ENCODE measurements around the gene SHB. TPM values are rescaled to one million over a fixed set of nuclear protein-coding genes. Genes with fewer than 3 reads are reported as not detected.

SHB gene
- total RNA-seq, 1 experiment from 2014 or later = 28.7 TPM

DNA sequence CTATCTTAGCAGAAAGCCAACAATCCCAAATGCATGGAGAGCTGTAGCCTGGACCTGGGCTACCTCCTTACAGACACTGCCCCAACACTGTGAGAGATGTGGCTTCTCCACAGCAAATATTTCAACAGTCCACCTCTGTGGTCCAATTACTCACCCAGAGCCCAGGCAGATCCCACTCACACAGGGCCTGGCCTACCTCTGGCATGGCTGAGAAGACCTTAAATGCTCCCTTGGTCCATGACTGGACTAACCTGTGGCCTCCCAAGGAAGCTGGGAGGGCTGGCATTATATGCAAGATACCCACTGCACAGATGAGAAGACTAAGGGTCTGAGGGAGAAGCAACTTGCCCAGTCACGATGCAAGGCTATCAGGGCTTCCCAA is 142.3 kb downstream of the SHB start:
- TF ChIP-seq SP1 (IDR thresholded peaks at IDR 0.05; ENCODE audit: low read depth) (no peak), FOSL1 (IDR thresholded peaks at IDR 0.05; ENCODE audit: low read depth) (no peak), EZH2 (IDR thresholded peaks at IDR 0.05) (no peak), SIN3A (IDR thresholded peaks at IDR 0.05; ENCODE audit: low read depth) (no peak), POLR2AphosphoS5 (IDR thresholded peaks at IDR 0.05; ENCODE audit: low read depth, low read length) (no peak), EZH2phosphoT487 (IDR thresholded peaks at IDR 0.05; ENCODE audit: borderline replicate concordance) (no peak), POLR2A (IDR thresholded peaks at IDR 0.05; ENCODE audit: borderline replicate concordance, extremely low read depth, insufficient read depth, insufficient read length) (no peak), ZFX (IDR thresholded peaks at IDR 0.05) (no peak), JUND (IDR thresholded peaks at IDR 0.05) (no peak), YY1 (IDR thresholded peaks at IDR 0.05; ENCODE audit: extremely low read depth, insufficient replicate concordance, low read depth, low read length) (no peak), ZNF274 (IDR thresholded peaks at IDR 0.05; ENCODE audit: low read depth, low read length) (no peak), CEBPB (IDR thresholded peaks at IDR 0.05; ENCODE audit: low read depth) (no peak)
- TF ChIP-seq, protein P1, sequence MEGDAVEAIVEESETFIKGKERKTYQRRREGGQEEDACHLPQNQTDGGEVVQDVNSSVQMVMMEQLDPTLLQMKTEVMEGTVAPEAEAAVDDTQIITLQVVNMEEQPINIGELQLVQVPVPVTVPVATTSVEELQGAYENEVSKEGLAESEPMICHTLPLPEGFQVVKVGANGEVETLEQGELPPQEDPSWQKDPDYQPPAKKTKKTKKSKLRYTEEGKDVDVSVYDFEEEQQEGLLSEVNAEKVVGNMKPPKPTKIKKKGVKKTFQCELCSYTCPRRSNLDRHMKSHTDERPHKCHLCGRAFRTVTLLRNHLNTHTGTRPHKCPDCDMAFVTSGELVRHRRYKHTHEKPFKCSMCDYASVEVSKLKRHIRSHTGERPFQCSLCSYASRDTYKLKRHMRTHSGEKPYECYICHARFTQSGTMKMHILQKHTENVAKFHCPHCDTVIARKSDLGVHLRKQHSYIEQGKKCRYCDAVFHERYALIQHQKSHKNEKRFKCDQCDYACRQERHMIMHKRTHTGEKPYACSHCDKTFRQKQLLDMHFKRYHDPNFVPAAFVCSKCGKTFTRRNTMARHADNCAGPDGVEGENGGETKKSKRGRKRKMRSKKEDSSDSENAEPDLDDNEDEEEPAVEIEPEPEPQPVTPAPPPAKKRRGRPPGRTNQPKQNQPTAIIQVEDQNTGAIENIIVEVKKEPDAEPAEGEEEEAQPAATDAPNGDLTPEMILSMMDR (IDR thresholded peaks at IDR 0.05 in 2 of 3, conservative IDR thresholded peaks at IDR 0.05 in 1 of 3; ENCODE audit: borderline replicate concordance in 1 of 3, insufficient read depth in 1 of 3, low read depth in 2 of 3, low read length in 2 of 3) = no peak
- TF ChIP-seq, protein P2, sequence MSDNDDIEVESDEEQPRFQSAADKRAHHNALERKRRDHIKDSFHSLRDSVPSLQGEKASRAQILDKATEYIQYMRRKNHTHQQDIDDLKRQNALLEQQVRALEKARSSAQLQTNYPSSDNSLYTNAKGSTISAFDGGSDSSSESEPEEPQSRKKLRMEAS (IDR thresholded peaks at IDR 0.05) = no peak
- TF ChIP-seq, protein P3, sequence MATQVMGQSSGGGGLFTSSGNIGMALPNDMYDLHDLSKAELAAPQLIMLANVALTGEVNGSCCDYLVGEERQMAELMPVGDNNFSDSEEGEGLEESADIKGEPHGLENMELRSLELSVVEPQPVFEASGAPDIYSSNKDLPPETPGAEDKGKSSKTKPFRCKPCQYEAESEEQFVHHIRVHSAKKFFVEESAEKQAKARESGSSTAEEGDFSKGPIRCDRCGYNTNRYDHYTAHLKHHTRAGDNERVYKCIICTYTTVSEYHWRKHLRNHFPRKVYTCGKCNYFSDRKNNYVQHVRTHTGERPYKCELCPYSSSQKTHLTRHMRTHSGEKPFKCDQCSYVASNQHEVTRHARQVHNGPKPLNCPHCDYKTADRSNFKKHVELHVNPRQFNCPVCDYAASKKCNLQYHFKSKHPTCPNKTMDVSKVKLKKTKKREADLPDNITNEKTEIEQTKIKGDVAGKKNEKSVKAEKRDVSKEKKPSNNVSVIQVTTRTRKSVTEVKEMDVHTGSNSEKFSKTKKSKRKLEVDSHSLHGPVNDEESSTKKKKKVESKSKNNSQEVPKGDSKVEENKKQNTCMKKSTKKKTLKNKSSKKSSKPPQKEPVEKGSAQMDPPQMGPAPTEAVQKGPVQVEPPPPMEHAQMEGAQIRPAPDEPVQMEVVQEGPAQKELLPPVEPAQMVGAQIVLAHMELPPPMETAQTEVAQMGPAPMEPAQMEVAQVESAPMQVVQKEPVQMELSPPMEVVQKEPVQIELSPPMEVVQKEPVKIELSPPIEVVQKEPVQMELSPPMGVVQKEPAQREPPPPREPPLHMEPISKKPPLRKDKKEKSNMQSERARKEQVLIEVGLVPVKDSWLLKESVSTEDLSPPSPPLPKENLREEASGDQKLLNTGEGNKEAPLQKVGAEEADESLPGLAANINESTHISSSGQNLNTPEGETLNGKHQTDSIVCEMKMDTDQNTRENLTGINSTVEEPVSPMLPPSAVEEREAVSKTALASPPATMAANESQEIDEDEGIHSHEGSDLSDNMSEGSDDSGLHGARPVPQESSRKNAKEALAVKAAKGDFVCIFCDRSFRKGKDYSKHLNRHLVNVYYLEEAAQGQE (IDR thresholded peaks at IDR 0.05; ENCODE audit: low read depth) = no peak
- ATAC-seq (no peak), DNase-seq (ENCODE audit: low read depth, low spot score) (no peak)
- Histone ChIP-seq H3K9ac (ENCODE audit: low read length) (no peak overlapping the region; the same call in 1 of the 2 replicates), H4K20me1 (ENCODE audit: insufficient read depth) (no peaks in the 10 kb centered on the region), H3K4me1 (ENCODE audit: control insufficient read depth in 1 of 2, insufficient read depth in 2 of 2, low read length in 2 of 2) (peaks cover 46 to 62% of the 10 kb centered on the region in 2 experiments), H3K27ac (ENCODE audit: low read depth, low read length) (peak overlapping the region; percentile 13; the same call in 1 of the 2 replicates), H3K9me3 (ENCODE audit: control insufficient read depth in 1 of 2, insufficient read depth in 1 of 2, low read depth in 1 of 2, low read length in 2 of 2) (no peaks in the 10 kb centered on the region), H3K36me3 (ENCODE audit: control insufficient read depth in 1 of 2, insufficient read depth in 2 of 2, low read length in 2 of 2) (no peaks in the 10 kb centered on the region), H3K27me3 (ENCODE audit: insufficient read depth, low read length) (no peaks in the 10 kb centered on the region), H3K9me2 (ENCODE audit: insufficient read depth) (no peaks in the 10 kb centered on the region), H3K4me2 (ENCODE audit: low read length) (peak overlapping the region; percentile 78), H3K79me2 (ENCODE audit: insufficient read depth, low read length) (peaks cover 11% of the 10 kb centered on the region; the same call in 1 of the 2 replicates), H2AFZ (ENCODE audit: low read depth, low read length, poor library complexity, severe bottlenecking) (no peak overlapping the region), H3K4me3 (replicated peaks in 1 of 2; ENCODE audit: low read depth in 1 of 2, low read length in 2 of 2) (no peak overlapping the region)
- BruUV-seq (replicated peaks) = no TSS peak
- ChIA-PET POLR2A (no interaction called here), CTCF (no interaction called here), RAD21 (ENCODE audit: low non-redundant PET in 1 of 2, low total read pairs in 2 of 2, uncharacterized antibody in 2 of 2, unreplicated experiment in 2 of 2) (no interaction called here)
- intact Hi-C loops (cut with micrococcal nuclease) = loop anchor here (5.0 kb wide), 1 partner anchor 161 kb away; no protein-coding TSS in a partner anchor
